SU-DHL-6 (cell line): ENCODE measurements around the gene WASF3.

ENCODE experiments used
- EZH2phosphoT487 ChIP-seq: fragments of 200-600 bp; sonication (generic), shearing (Covaris generic); conservative IDR thresholded peaks from 2 replicates; pipeline ENCODE4 v1.6.1; 2018; ENCODE audit warnings: mild to moderate bottlenecking, antibody characterized with exemption, low read length, moderate library complexity, mixed read lengths
- TF ChIP-seq, protein P1 (sequence below): fragments of 200-600 bp; sonication (generic); IDR thresholded peaks from one replicate; pipeline ENCODE4 v1.5.1; 2017; ENCODE audit warnings: antibody characterized with exemption, mild to moderate bottlenecking, low read length, moderate library complexity; ENCODE audit not compliant: insufficient read depth, poor library complexity, severe bottlenecking

DNA sequence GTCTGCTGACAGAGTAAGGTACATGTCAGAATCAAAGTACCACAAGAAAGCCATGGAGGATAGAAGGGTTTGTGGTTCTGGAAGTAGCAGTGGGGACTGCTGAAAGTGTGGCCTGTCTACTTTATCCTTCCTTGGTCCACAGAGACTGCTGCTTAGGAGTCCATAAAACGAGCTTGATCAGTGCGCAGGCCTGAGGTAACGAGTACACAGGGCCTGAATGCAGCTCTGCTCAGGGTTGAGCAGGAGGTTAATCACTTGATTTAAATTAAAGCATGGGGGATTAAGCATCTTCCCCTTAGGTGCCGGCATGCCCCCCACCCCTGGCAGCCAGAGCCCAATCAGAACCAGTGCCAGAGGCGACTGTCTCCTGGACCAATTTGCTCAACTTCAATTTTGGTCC is 34.9 kb upstream of the WASF3 start:
- TF ChIP-seq, protein P1, sequence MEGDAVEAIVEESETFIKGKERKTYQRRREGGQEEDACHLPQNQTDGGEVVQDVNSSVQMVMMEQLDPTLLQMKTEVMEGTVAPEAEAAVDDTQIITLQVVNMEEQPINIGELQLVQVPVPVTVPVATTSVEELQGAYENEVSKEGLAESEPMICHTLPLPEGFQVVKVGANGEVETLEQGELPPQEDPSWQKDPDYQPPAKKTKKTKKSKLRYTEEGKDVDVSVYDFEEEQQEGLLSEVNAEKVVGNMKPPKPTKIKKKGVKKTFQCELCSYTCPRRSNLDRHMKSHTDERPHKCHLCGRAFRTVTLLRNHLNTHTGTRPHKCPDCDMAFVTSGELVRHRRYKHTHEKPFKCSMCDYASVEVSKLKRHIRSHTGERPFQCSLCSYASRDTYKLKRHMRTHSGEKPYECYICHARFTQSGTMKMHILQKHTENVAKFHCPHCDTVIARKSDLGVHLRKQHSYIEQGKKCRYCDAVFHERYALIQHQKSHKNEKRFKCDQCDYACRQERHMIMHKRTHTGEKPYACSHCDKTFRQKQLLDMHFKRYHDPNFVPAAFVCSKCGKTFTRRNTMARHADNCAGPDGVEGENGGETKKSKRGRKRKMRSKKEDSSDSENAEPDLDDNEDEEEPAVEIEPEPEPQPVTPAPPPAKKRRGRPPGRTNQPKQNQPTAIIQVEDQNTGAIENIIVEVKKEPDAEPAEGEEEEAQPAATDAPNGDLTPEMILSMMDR = no peak
- no peak for TF ChIP-seq EZH2phosphoT487
